Vagina (tissue), 2 donors: Measurements from ENCODE around the gene CHRM1. TPM values are rescaled to one million over a fixed set of nuclear protein-coding genes. Genes with fewer than 3 reads are reported as not detected.

ENCODE experiments used
- DNase-seq, 2 donors: peaks; one replicate each; pipeline ENCODE4 v3.0.0-alpha.2; 2017; ENCODE audit errors: extremely low spot score in 2 of 2
- H3K27ac ChIP-seq: fragments of 200-600 bp; sonication (generic); one replicate; pipeline ENCODE4 v1.5.1; 2019
- H3K27me3 ChIP-seq: fragments of 200-600 bp; sonication (generic); one replicate; pipeline ENCODE4 v1.5.1; 2019
- H3K36me3 ChIP-seq, 2 donors: fragments of 200-600 bp; sonication (generic); one replicate each; pipeline ENCODE4 v1.5.1; 2017 to 2019
- H3K4me1 ChIP-seq: fragments of 200-600 bp; sonication (generic); one replicate; pipeline ENCODE4 v1.5.1; 2019
- H3K4me3 ChIP-seq, 2 donors: fragments of 200-600 bp; sonication (generic); 1 replicate in 1 of 2; 2 replicates in 1 of 2; pipeline ENCODE4 v1.5.1; 2016 to 2019
- H3K9me3 ChIP-seq: fragments of 200-600 bp; sonication (generic); one replicate; pipeline ENCODE4 v1.5.1; 2019
- POLR2A ChIP-seq, 2 donors: fragments of 450-650 bp; IDR thresholded peaks; one replicate each; pipeline ENCODE4 v1.6.1; 2017; ENCODE audit warnings: antibody characterized with exemption in 2 of 2, mild to moderate bottlenecking in 2 of 2, moderate library complexity in 2 of 2
- POLR2AphosphoS5 ChIP-seq, 2 donors: sonication (generic); formaldehyde crosslinking; IDR thresholded peaks; one replicate each; pipeline ENCODE4 v1.9.0; 2017; ENCODE audit warnings: antibody characterized with exemption in 2 of 2, mild to moderate bottlenecking in 2 of 2, low read depth in 1 of 2; ENCODE audit not compliant: insufficient read depth in 1 of 2
- intact Hi-C: fragments of 100-400 bp; cut with DNase I; formaldehyde crosslinking; loops from one replicate; pipeline ENCODE4 v1.15.1; 2023
- total RNA-seq: library from RNA; depleted of rRNA; stranded (reverse); fragments of >200 nt; gene quantifications from one replicate; pipeline ENCODE4 v1.2.3, GENCODE V29; 2016
- TF ChIP-seq, protein P1 (sequence below), 3 experiments: fragments of 450-650 bp in 2 of 3; fragments of 200-600 bp in 1 of 3; sonication (generic) in 1 of 3; IDR thresholded peaks; one replicate each; pipeline ENCODE4 v1.5.1; 2017 to 2019; ENCODE audit warnings: antibody characterized with exemption in 3 of 3, mild to moderate bottlenecking in 2 of 3, moderate library complexity in 2 of 3

Gene CHRM1, protein sequence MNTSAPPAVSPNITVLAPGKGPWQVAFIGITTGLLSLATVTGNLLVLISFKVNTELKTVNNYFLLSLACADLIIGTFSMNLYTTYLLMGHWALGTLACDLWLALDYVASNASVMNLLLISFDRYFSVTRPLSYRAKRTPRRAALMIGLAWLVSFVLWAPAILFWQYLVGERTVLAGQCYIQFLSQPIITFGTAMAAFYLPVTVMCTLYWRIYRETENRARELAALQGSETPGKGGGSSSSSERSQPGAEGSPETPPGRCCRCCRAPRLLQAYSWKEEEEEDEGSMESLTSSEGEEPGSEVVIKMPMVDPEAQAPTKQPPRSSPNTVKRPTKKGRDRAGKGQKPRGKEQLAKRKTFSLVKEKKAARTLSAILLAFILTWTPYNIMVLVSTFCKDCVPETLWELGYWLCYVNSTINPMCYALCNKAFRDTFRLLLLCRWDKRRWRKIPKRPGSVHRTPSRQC
- total RNA-seq = not detected

DNA sequence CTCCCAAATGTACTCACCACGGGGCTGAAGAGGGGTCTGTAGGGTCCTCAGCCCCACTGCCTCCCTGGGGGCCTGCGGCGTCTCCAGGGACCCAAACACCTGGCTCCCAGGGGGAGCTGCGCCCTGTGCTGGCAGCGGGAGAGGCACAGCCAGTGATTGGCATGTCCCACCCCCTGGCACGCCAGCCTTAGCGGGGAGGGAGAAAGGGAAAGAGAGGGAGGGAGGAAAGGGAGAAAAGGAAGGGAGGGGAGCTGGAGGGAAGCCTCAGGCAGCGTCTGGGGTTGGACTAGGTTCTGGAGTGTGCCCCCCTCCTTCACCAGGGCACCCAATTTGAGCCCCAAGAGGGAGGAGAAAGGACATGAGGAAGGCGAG, at the start of gene CHRM1:
Gene CHRM1, minus strand, starts transcription at position 163 of the 372 bp plus-strand sequence. CDS start 10,263 bp downstream, outside the sequence.
- TF ChIP-seq, protein P1, sequence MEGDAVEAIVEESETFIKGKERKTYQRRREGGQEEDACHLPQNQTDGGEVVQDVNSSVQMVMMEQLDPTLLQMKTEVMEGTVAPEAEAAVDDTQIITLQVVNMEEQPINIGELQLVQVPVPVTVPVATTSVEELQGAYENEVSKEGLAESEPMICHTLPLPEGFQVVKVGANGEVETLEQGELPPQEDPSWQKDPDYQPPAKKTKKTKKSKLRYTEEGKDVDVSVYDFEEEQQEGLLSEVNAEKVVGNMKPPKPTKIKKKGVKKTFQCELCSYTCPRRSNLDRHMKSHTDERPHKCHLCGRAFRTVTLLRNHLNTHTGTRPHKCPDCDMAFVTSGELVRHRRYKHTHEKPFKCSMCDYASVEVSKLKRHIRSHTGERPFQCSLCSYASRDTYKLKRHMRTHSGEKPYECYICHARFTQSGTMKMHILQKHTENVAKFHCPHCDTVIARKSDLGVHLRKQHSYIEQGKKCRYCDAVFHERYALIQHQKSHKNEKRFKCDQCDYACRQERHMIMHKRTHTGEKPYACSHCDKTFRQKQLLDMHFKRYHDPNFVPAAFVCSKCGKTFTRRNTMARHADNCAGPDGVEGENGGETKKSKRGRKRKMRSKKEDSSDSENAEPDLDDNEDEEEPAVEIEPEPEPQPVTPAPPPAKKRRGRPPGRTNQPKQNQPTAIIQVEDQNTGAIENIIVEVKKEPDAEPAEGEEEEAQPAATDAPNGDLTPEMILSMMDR (IDR thresholded peaks at IDR 0.05) = no peak
- no peak for TF ChIP-seq POLR2A (IDR thresholded peaks at IDR 0.05)
- TF ChIP-seq POLR2AphosphoS5 (IDR thresholded peaks at IDR 0.05; ENCODE audit: insufficient read depth in 1 of 2, low read depth in 1 of 2) = no peak
- Histone ChIP-seq H3K36me3 (no peaks in the 10 kb centered on the region), H3K27me3 (peaks cover 3% of the 10 kb centered on the region), H3K9me3 (no peaks in the 10 kb centered on the region), H3K4me3 (no peak within 1 kb of the TSS), H3K27ac (no peak within 1 kb of the TSS), H3K4me1 (peaks cover 33% of the 10 kb centered on the region)
- intact Hi-C loops = no loop called here
- DNase-seq = no peak

DNA sequence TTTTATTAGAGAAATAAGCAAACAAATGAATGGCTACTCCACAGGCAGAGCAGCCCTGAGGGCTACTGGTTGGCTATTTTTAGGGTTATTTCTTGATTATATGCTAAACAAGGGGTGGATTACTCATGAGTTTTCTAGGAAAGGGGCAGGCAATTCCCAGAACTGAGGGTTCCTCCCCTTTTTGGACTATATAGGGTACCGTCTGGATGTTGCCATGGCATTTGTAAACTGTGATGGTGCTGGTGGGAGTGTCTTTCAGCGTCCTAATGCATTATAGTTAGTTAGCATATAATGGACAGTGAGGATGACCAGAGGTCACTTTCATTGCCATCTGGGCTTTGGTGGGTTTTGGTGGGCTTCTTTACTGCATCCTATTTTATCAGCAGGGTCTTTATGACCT, 44.4 kb upstream of the CHRM1 start:
- DNase-seq = peak in 1 of 2 donors; percentile 16
- no peak overlapping the region for H3K4me3 ChIP-seq
- no peaks in the 10 kb centered on the region for H3K27me3 ChIP-seq
- intact Hi-C loops = no loop called here
- H3K4me1 ChIP-seq = no peaks in the 10 kb centered on the region
- no peaks in the 10 kb centered on the region for H3K9me3 ChIP-seq
- H3K36me3 ChIP-seq = no peaks in the 10 kb centered on the region
- TF ChIP-seq POLR2A (IDR thresholded peaks at IDR 0.05) = no peak
- TF ChIP-seq, protein P1 (IDR thresholded peaks at IDR 0.05) = no peak
- TF ChIP-seq POLR2AphosphoS5 (IDR thresholded peaks at IDR 0.05; ENCODE audit: insufficient read depth in 1 of 2, low read depth in 1 of 2) = no peak
- no peak overlapping the region for H3K27ac ChIP-seq

DNA sequence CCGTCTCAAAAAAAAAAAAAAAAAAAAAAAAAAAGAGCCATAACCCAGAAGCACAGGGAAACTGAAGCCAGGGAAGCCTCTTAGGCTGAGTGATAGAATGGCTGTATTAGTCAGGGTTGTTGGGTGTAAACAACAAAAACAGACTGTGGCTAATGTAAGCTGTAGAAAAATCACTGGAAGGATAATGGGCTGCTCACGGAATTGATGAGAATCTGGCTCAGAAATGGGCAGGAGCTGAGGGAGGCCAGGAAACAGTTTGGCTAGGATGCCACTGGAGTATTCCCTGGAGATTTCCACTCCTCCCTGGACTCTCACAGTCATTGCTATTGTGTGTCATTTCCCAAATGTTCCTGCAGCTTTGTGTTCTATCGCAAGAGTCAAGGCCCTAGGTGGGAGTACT, 41.2 kb upstream of the CHRM1 start:
- Histone ChIP-seq H3K9me3 (no peaks in the 10 kb centered on the region), H3K27ac (no peak overlapping the region), H3K36me3 (no peaks in the 10 kb centered on the region), H3K4me1 (peaks cover 11% of the 10 kb centered on the region), H3K4me3 (no peak overlapping the region), H3K27me3 (no peaks in the 10 kb centered on the region)
- TF ChIP-seq POLR2AphosphoS5 (IDR thresholded peaks at IDR 0.05; ENCODE audit: insufficient read depth in 1 of 2, low read depth in 1 of 2) (no peak), POLR2A (IDR thresholded peaks at IDR 0.05) (no peak)
- TF ChIP-seq, protein P1 (IDR thresholded peaks at IDR 0.05) = no peak
- intact Hi-C loops = no loop called here
- DNase-seq = peak in 1 of 2 donors; percentile 11

DNA sequence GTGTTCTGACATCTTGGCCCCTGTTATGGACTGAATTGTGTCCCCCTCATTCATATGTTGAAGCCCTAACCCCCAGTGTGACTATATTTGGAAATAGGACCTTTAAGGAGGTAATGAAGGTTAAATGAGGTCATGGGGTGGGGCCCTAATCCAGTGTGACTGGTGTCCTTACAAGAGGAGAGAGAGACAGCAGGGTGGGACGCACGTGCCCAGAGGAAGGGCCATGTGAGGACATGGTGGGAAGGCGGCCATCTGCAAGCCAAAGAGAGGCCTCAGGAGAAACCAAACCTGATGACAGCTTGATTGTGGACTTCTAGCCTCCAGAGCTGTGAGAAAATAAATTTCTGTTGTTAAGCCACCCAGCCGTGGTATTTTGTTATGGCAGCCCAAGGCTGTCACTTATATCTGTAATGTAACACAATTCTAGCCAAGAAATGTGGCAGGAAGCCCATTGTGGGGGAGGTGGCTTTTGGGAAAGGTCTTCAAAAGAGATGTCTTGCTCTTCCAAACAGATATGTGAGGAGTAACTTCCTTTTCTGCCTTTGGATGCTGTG, 39.9 kb upstream of the CHRM1 start:
- H3K36me3 ChIP-seq = no peaks in the 10 kb centered on the region
- H3K27me3 ChIP-seq = no peaks in the 10 kb centered on the region
- peaks cover 11% of the 10 kb centered on the region for H3K4me1 ChIP-seq
- peak in 1 of 2 donors; percentile 62 for DNase-seq
- no peak overlapping the region for H3K27ac ChIP-seq
- H3K4me3 ChIP-seq = no peak overlapping the region
- intact Hi-C loops = no loop called here
- no peak for TF ChIP-seq POLR2A (IDR thresholded peaks at IDR 0.05)
- TF ChIP-seq POLR2AphosphoS5 (IDR thresholded peaks at IDR 0.05; ENCODE audit: insufficient read depth in 1 of 2, low read depth in 1 of 2) = no peak
- TF ChIP-seq, protein P1 (IDR thresholded peaks at IDR 0.05) = no peak
- no peaks in the 10 kb centered on the region for H3K9me3 ChIP-seq
